Mesendoderm (in vitro differentiated cells): Measurements from ENCODE around the gene IRX4.

Source experiments
- DNase-seq: peaks from one replicate; pipeline ENCODE4 v3.0.0; 2013
- H2AK5ac ChIP-seq: 2 replicates; pipeline ENCODE4 v1.6.1; 2013; ENCODE audit warnings: low read length, inconsistent platforms
- H2BK120ac ChIP-seq: 2 replicates; pipeline ENCODE4 v1.6.1; 2013; ENCODE audit warnings: low read depth, mild to moderate bottlenecking, low read length, moderate library complexity, mixed read lengths
- H2BK15ac ChIP-seq: replicated peaks from 2 replicates; pipeline ENCODE4 v1.6.1; 2013; ENCODE audit warnings: low read depth, mild to moderate bottlenecking, moderate library complexity
- H2BK5ac ChIP-seq: 2 replicates; pipeline ENCODE4 v1.6.1; 2013; ENCODE audit warnings: low read length, inconsistent platforms
- H3K18ac ChIP-seq: 2 replicates; pipeline ENCODE4 v1.6.1; 2013; ENCODE audit warnings: mild to moderate bottlenecking, low read length, mixed read lengths
- H3K23ac ChIP-seq: one replicate; pipeline ENCODE4 v1.6.1; 2013; ENCODE audit warnings: low read length
- H3K27ac ChIP-seq: 2 replicates; pipeline ENCODE4 v1.5.1; 2013; ENCODE audit warnings: low read depth, mild to moderate bottlenecking, inconsistent platforms, low read length, moderate library complexity
- H3K27me3 ChIP-seq: 2 replicates; pipeline ENCODE4 v1.6.1; 2013; ENCODE audit warnings: low read length, control low read depth, mild to moderate bottlenecking, inconsistent platforms; ENCODE audit not compliant: insufficient read depth, poor library complexity
- H3K36me3 ChIP-seq: 2 replicates; pipeline ENCODE4 v1.6.1; 2013; ENCODE audit warnings: low read length, inconsistent platforms; ENCODE audit not compliant: control insufficient read depth, insufficient read depth
- H3K4ac ChIP-seq: one replicate; pipeline ENCODE4 v1.6.1; 2013; ENCODE audit warnings: low read depth, mild to moderate bottlenecking, low read length, moderate library complexity
- H3K4me1 ChIP-seq: 2 replicates; pipeline ENCODE4 v1.6.1; 2013; ENCODE audit warnings: low read depth, low read length, inconsistent platforms; ENCODE audit not compliant: control insufficient read depth
- H3K4me2 ChIP-seq: 2 replicates; pipeline ENCODE4 v1.6.1; 2013; ENCODE audit warnings: low read length
- H3K4me3 ChIP-seq: 2 replicates; pipeline ENCODE4 v1.5.1; 2013; ENCODE audit warnings: mild to moderate bottlenecking, low read length
- H3K56ac ChIP-seq: one replicate; pipeline ENCODE4 v1.6.1; 2013; ENCODE audit warnings: low read length
- H3K79me1 ChIP-seq: 2 replicates; pipeline ENCODE4 v1.6.1; 2013; ENCODE audit warnings: low read length, inconsistent platforms
- H3K79me2 ChIP-seq: 2 replicates; pipeline ENCODE4 v1.6.1; 2013; ENCODE audit warnings: mild to moderate bottlenecking, low read length; ENCODE audit not compliant: control insufficient read depth, insufficient read depth
- H3K9ac ChIP-seq: 2 replicates; pipeline ENCODE4 v1.6.1; 2013; ENCODE audit warnings: low read length, inconsistent platforms
- H4K5ac ChIP-seq: one replicate; pipeline ENCODE4 v1.6.1; 2013; ENCODE audit warnings: low read length
- H4K8ac ChIP-seq: one replicate; pipeline ENCODE4 v1.6.1; 2013; ENCODE audit warnings: low read depth, mild to moderate bottlenecking, control low read depth, low read length, moderate library complexity
- WGBS: extraction: QIAGEN DNeasy Blood & Tissue Kit; methylation state at CpG from one replicate; pipeline ENCODE4 v1.1.7; 2013; ENCODE audit warnings: low lambda C conversion rate, missing lambda C conversion rate; ENCODE audit not compliant: insufficient coverage; ENCODE audit errors: extremely low coverage; 5-methylcytosine and 5-hydroxymethylcytosine counted together

Gene IRX4

GRCh38 chr5:1831677-1832313, 50.9 kb downstream of the IRX4 start:
- WGBS = no CpG with 5 or more reads among the region's 14 CpGs
- H3K9ac ChIP-seq = no peak overlapping the region
- no peak overlapping the region for H2BK15ac ChIP-seq
- no peaks in the 10 kb centered on the region for H3K79me1 ChIP-seq
- no peak overlapping the region for H3K27ac ChIP-seq
- H3K4ac ChIP-seq = no peak overlapping the region
- H2BK120ac ChIP-seq = no peak overlapping the region
- no peak overlapping the region for H3K56ac ChIP-seq
- no peak overlapping the region for H2AK5ac ChIP-seq
- H3K79me2 ChIP-seq = no peaks in the 10 kb centered on the region
- no peaks in the 10 kb centered on the region for H3K36me3 ChIP-seq
- no peak overlapping the region for H3K23ac ChIP-seq
- H3K4me1 ChIP-seq = no peaks in the 10 kb centered on the region
- H3K27me3 ChIP-seq = no peaks in the 10 kb centered on the region
- no peak overlapping the region for H4K8ac ChIP-seq
- H3K4me3 ChIP-seq = no peak overlapping the region
- no peak overlapping the region for H3K4me2 ChIP-seq
- H2BK5ac ChIP-seq = no peak overlapping the region
- no peak overlapping the region for H3K18ac ChIP-seq
- DNase-seq = peak; percentile 53
- H4K5ac ChIP-seq = no peak overlapping the region

GRCh38 chr5:1831257-1831656, 51.5 kb downstream of the IRX4 start:
- no CpG with 5 or more reads among the region's 11 CpGs for WGBS
- no peaks in the 10 kb centered on the region for H3K27me3 ChIP-seq
- no peak overlapping the region for H3K18ac ChIP-seq

GRCh38 chr5:1830571-1831228, 52.0 kb downstream of the IRX4 start:
- Histone ChIP-seq H3K4ac (no peak overlapping the region), H3K9ac (no peak overlapping the region), H4K8ac (no peak overlapping the region), H3K4me1 (no peaks in the 10 kb centered on the region), H2BK5ac (no peak overlapping the region), H3K36me3 (no peaks in the 10 kb centered on the region), H3K56ac (no peak overlapping the region), H2BK15ac (no peak overlapping the region), H3K4me2 (no peak overlapping the region), H3K27me3 (no peaks in the 10 kb centered on the region), H3K18ac (no peak overlapping the region), H4K5ac (no peak overlapping the region), H2AK5ac (no peak overlapping the region), H3K23ac (no peak overlapping the region), H3K79me2 (no peaks in the 10 kb centered on the region), H2BK120ac (no peak overlapping the region), H3K27ac (no peak overlapping the region), H3K79me1 (no peaks in the 10 kb centered on the region), H3K4me3 (no peak overlapping the region)
- no peak for DNase-seq
- no CpG with 5 or more reads among the region's 17 CpGs for WGBS

More at GRCh38 chr5:1831257-1831656, 51.5 kb downstream of the IRX4 start:
- Histone ChIP-seq H3K56ac (no peak overlapping the region), H2AK5ac (no peak overlapping the region), H2BK5ac (no peak overlapping the region), H3K4me3 (no peak overlapping the region), H3K4ac (no peak overlapping the region), H3K36me3 (no peaks in the 10 kb centered on the region), H3K23ac (no peak overlapping the region), H2BK120ac (no peak overlapping the region), H3K9ac (no peak overlapping the region), H3K79me1 (no peaks in the 10 kb centered on the region), H3K79me2 (no peaks in the 10 kb centered on the region), H3K4me2 (no peak overlapping the region), H3K4me1 (no peaks in the 10 kb centered on the region), H2BK15ac (no peak overlapping the region), H4K8ac (no peak overlapping the region), H4K5ac (no peak overlapping the region), H3K27ac (no peak overlapping the region)
- no peak for DNase-seq

- H3K79me2 ChIP-seq = no peaks in the 10 kb centered on the region
- no peak overlapping the region for H3K27ac ChIP-seq
- H2BK120ac ChIP-seq = no peak overlapping the region
- peak overlapping the region; percentile 42 for H3K9ac ChIP-seq
- H2BK5ac ChIP-seq = no peak overlapping the region
- H4K8ac ChIP-seq = no peak overlapping the region
- H3K23ac ChIP-seq = no peak overlapping the region
- H3K4me2 ChIP-seq = no peak overlapping the region
- H3K36me3 ChIP-seq = no peaks in the 10 kb centered on the region
- no CpG with 5 or more reads among the region's 39 CpGs for WGBS
- H2AK5ac ChIP-seq = no peak overlapping the region
- no peaks in the 10 kb centered on the region for H3K79me1 ChIP-seq
- H3K27me3 ChIP-seq = no peaks in the 10 kb centered on the region
- H4K5ac ChIP-seq = no peak overlapping the region
- peak overlapping the region; percentile 64 for H3K56ac ChIP-seq
- H3K18ac ChIP-seq = no peak overlapping the region
- no peak overlapping the region for H3K4me3 ChIP-seq
- peak; percentile 46 for DNase-seq
- H3K4me1 ChIP-seq = no peaks in the 10 kb centered on the region
- H2BK15ac ChIP-seq = no peak overlapping the region
- H3K4ac ChIP-seq = no peak overlapping the region
Observed at GRCh38 chr5:1827886-1828397, 54.8 kb downstream of the IRX4 start.
